Measurements from ENCODE around the gene KCNK15. TPM values are rescaled to one million over a fixed set of nuclear protein-coding genes. Genes with fewer than 3 reads are reported as not detected.
A peak's percentile ranks its signal among the peaks of the same experiment; 100 is the strongest.

KCNK15 gene
- total and polyA plus RNA-seq, 7 donors = 0.08 to 0.79 (median 0.21) TPM; not detected in 1

GRCh38 chr20:44731657-44732056 lies 14.0 kb upstream of the KCNK15 start:
- Histone ChIP-seq H3K36me3 (ENCODE audit: insufficient read depth in 1 of 2, low read depth in 1 of 2) (no peaks in the 10 kb centered on the region), H3K9me3 (no peaks in the 10 kb centered on the region), H3K27me3 (ENCODE audit: insufficient read depth in 3 of 3, low read length in 2 of 3) (no peaks in the 10 kb centered on the region), H3K4me3 (no peak overlapping the region), H3K27ac (no peak overlapping the region), H3K4me1 (peaks cover 42% of the 10 kb centered on the region)
- WGBS, 3 donors = 38 to 59% (median 42%) methylated on average over 8 of the region's 8 CpGs
- TF ChIP-seq CTCF (IDR thresholded peaks at IDR 0.05) = no peak
- ATAC-seq = peak in 1 of 4 donors; percentile 12
- peak in 1 of 2 donors; percentile 59 for DNase-seq
- intact Hi-C loops (cut with DNase I) = loop anchor here in 1 of 2 donors (10.0 kb wide), 1 partner anchor 207 kb away; the partner anchor contains the start of gene SERINC3

DNA sequence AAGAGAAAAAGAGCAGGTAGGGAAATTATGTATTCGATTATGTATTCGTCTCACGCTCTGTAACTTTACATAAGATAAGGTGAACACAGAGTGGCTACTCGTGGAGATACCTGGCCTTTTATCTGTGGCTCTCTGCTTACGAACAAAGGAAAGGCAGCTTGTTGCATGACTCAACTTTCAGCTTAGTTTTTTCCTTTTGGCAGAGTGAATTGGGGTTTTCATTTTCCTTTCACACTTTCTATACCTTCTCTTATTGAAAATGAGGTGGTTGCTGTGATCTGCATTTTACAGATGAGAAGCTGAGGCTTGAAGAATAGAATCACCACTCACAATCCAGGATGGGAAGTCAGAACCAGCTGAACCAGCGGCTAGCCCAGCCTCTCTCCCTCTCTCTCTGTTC lies 13.3 kb upstream of the KCNK15 start:
- Histone ChIP-seq H3K36me3 (ENCODE audit: insufficient read depth in 1 of 2, low read depth in 1 of 2) (no peaks in the 10 kb centered on the region), H3K27ac (no peak overlapping the region), H3K4me1 (peaks cover 42% of the 10 kb centered on the region), H3K9me3 (no peaks in the 10 kb centered on the region), H3K27me3 (ENCODE audit: insufficient read depth in 3 of 3, low read length in 2 of 3) (no peaks in the 10 kb centered on the region), H3K4me3 (no peak overlapping the region)
- DNase-seq = no peak
- ATAC-seq = no peak
- WGBS, 3 donors = 77 to 81% (median 80%) methylated on average over 6 of the region's 6 CpGs
- intact Hi-C loops (cut with DNase I) = loop anchor here in 1 of 2 donors (10.0 kb wide), 1 partner anchor 208 kb away; the partner anchor contains the start of gene SERINC3
- no peak for TF ChIP-seq CTCF (IDR thresholded peaks at IDR 0.05)

- 26 to 31% (median 30%) methylated on average over 7 of the region's 7 CpGs for WGBS, 3 donors
- H3K4me3 ChIP-seq = no peak overlapping the region
- H3K36me3 ChIP-seq (ENCODE audit: insufficient read depth in 1 of 2, low read depth in 1 of 2) = no peaks in the 10 kb centered on the region
- H3K27ac ChIP-seq = no peak overlapping the region
- H3K9me3 ChIP-seq = no peaks in the 10 kb centered on the region
- H3K4me1 ChIP-seq = peaks cover 37% of the 10 kb centered on the region
- H3K27me3 ChIP-seq (ENCODE audit: insufficient read depth in 3 of 3, low read length in 2 of 3) = no peaks in the 10 kb centered on the region
- intact Hi-C loops (cut with DNase I) = loop anchor here (1.0 to 10.0 kb wide), 2 partner anchors 48 to 209 kb away; partner anchors contain the start of gene SERINC3 (in 1 of the 2)
- peak; percentile 55 to 67 (median 63) for ATAC-seq
- DNase-seq = peak; percentile 66 to 80
- TF ChIP-seq CTCF (IDR thresholded peaks at IDR 0.05) = peak; percentile 97
These were observed 12.2 kb upstream of the KCNK15 start for GRCh38 chr20:44733341-44734069.

GRCh38 chr20:44734938-44735337 lies 10.7 kb upstream of the KCNK15 start:
- Histone ChIP-seq H3K4me1 (peaks cover 30% of the 10 kb centered on the region), H3K4me3 (no peak overlapping the region), H3K36me3 (ENCODE audit: insufficient read depth in 1 of 2, low read depth in 1 of 2) (no peaks in the 10 kb centered on the region), H3K27ac (no peak overlapping the region), H3K9me3 (no peaks in the 10 kb centered on the region), H3K27me3 (ENCODE audit: insufficient read depth in 3 of 3, low read length in 2 of 3) (no peaks in the 10 kb centered on the region)
- DNase-seq (no peak), ATAC-seq (no peak)
- intact Hi-C loops (cut with DNase I) = loop anchor here (1.0 to 10.0 kb wide), 3 partner anchors 50 to 523 kb away; partner anchors contain the start of genes OSER1 (in 1 of the 2) and SERINC3 (in 1 of the 2)
- no peak for TF ChIP-seq CTCF (IDR thresholded peaks at IDR 0.05)
- WGBS, 3 donors = 57 to 68% (median 61%) methylated on average over 3 of the region's 3 CpGs

Data from psoas muscle (tissue), 8 donors.